ENCODE measurements around the gene GFPT2.

The GFPT2 gene

GRCh38 chr5:180378438-180379344 lies 25.6 kb upstream of the GFPT2 start:
- DNase-seq (ENCODE audit: low read depth), result no peak

- DNase-seq (ENCODE audit: low read depth), result no peak
Observed at GRCh38 chr5:180377556-180378197, 24.5 kb upstream of the GFPT2 start.

GRCh38 chr5:180376511-180376910 lies 23.4 kb upstream of the GFPT2 start:
- DNase-seq (ENCODE audit: low read depth), result no peak

GRCh38 chr5:180375955-180376354 lies 22.8 kb upstream of the GFPT2 start:
- no peak for DNase-seq (ENCODE audit: low read depth)

GRCh38 chr5:180375291-180375690 lies 22.2 kb upstream of the GFPT2 start:
- DNase-seq (ENCODE audit: low read depth), result no peak

- DNase-seq (ENCODE audit: low read depth), result no peak
Observed at GRCh38 chr5:180373870-180374269, 20.7 kb upstream of the GFPT2 start.

- no peak for DNase-seq (ENCODE audit: low read depth)
Observed at GRCh38 chr5:180373454-180373853, 20.3 kb upstream of the GFPT2 start.

GRCh38 chr5:180371949-180372348 lies 18.8 kb upstream of the GFPT2 start:
- no peak for DNase-seq (ENCODE audit: low read depth)

GRCh38 chr5:180370861-180371641 lies 17.9 kb upstream of the GFPT2 start:
- no peak for DNase-seq (ENCODE audit: low read depth)

- DNase-seq (ENCODE audit: low read depth), result no peak
Observed at GRCh38 chr5:180367991-180368390, 14.9 kb upstream of the GFPT2 start.

- DNase-seq (ENCODE audit: low read depth), result no peak
Observed at GRCh38 chr5:180367300-180367699, 14.2 kb upstream of the GFPT2 start.

- no peak for DNase-seq (ENCODE audit: low read depth)
Observed at GRCh38 chr5:180366326-180366725, 13.2 kb upstream of the GFPT2 start.

GRCh38 chr5:180365829-180366228 lies 12.7 kb upstream of the GFPT2 start:
- DNase-seq (ENCODE audit: low read depth), result no peak

GRCh38 chr5:180364306-180364856 lies 11.2 kb upstream of the GFPT2 start:
- DNase-seq (ENCODE audit: low read depth), result no peak

GRCh38 chr5:180360078-180360957 lies 7.2 kb upstream of the GFPT2 start:
- DNase-seq (ENCODE audit: low read depth), result no peak

GRCh38 chr5:180358694-180359093 lies 5.6 kb upstream of the GFPT2 start:
- no peak for DNase-seq (ENCODE audit: low read depth)

- DNase-seq (ENCODE audit: low read depth), result no peak
Observed at GRCh38 chr5:180358179-180358578, 5.0 kb upstream of the GFPT2 start.

GRCh38 chr5:180354966-180355365 lies 1.8 kb upstream of the GFPT2 start:
- no peak for DNase-seq (ENCODE audit: low read depth)

- DNase-seq (ENCODE audit: low read depth), result no peak
Observed at GRCh38 chr5:180353980-180354452, 880 bp upstream of the GFPT2 start.

GRCh38 chr5:180352116-180353047 lies 754 bp downstream of the GFPT2 start:
- DNase-seq (ENCODE audit: low read depth), result no peak
